ENCODE measurements around the gene LDHD. TPM values are rescaled to one million over a fixed set of nuclear protein-coding genes. Genes with fewer than 3 reads are reported as not detected.

The LDHD gene
- total and polyA plus RNA-seq, 2 of the 13 experiments (the other 11 are each of a cell fraction or from before 2014, with no cell fraction given), result 9.1 to 9.8 TPM

- TF ChIP-seq SOX6 (IDR thresholded peaks at IDR 0.05), result no peak
- peak; percentile 47; the same call in 1 of the 2 replicates for TF ChIP-seq SOX6 (CRISPR knock-in tag; IDR thresholded peaks at IDR 0.05)
- peak; percentile 55; the same call in 1 of the 2 replicates for TF ChIP-seq ZBTB38 (CRISPR knock-in tag; IDR thresholded peaks at IDR 0.05)
- TF ChIP-seq ZNF292 (CRISPR knock-in tag; IDR thresholded peaks at IDR 0.05; ENCODE audit: borderline replicate concordance, low read depth), result peak; percentile 30
- no peak for TF ChIP-seq ZNF224 (CRISPR knock-in tag; IDR thresholded peaks at IDR 0.05)
- 0 out of 2 replicates have a peak, but pooled peaks have one; percentile 50 for TF ChIP-seq THAP9 (CRISPR knock-in tag; IDR thresholded peaks at IDR 0.05; ENCODE audit: borderline replicate concordance)
- TF ChIP-seq SIX1 (CRISPR knock-in tag; IDR thresholded peaks at IDR 0.05; ENCODE audit: borderline replicate concordance), result no peak
- TF ChIP-seq TMF1 (CRISPR knock-in tag; IDR thresholded peaks at IDR 0.05; ENCODE audit: low read depth), result 0 out of 2 replicates have a peak, but pooled peaks have one; percentile 48
- peak; percentile 56; the same call in 1 of the 2 replicates for TF ChIP-seq ZNF598 (CRISPR knock-in tag; IDR thresholded peaks at IDR 0.05; ENCODE audit: borderline replicate concordance)
- peak; percentile 62; the same call in 1 of the 2 replicates for TF ChIP-seq ZNF230 (CRISPR knock-in tag; IDR thresholded peaks at IDR 0.05)
- TF ChIP-seq ZXDC (CRISPR knock-in tag; IDR thresholded peaks at IDR 0.05), result 0 out of 2 replicates have a peak, but pooled peaks have one; percentile 39
- TF ChIP-seq TARDBP (CRISPR knock-in tag; IDR thresholded peaks at IDR 0.05), result 0 out of 2 replicates have a peak, but pooled peaks have one; percentile 31
- no peak for TF ChIP-seq KLF9 (CRISPR knock-in tag; IDR thresholded peaks at IDR 0.05; ENCODE audit: low read depth)
- no peak for TF ChIP-seq RAD51 (IDR thresholded peaks at IDR 0.05; ENCODE audit: borderline replicate concordance)
- no peak for TF ChIP-seq ZBTB37 (CRISPR knock-in tag; IDR thresholded peaks at IDR 0.05)
- TF ChIP-seq ERF (CRISPR knock-in tag; IDR thresholded peaks at IDR 0.05), result 0 out of 2 replicates have a peak, but pooled peaks have one; percentile 56
- TF ChIP-seq PATZ1 (CRISPR knock-in tag; IDR thresholded peaks at IDR 0.05), result 0 out of 2 replicates have a peak, but pooled peaks have one; percentile 7
Observed at GRCh38 chr16:75064403-75065148, 52.0 kb downstream of the LDHD start (continued).
